PC-9 (cell line): ENCODE measurements around the gene PTX3.

Source experiments
- EZH2 ChIP-seq: fragments of 200-600 bp; sonication (generic); IDR thresholded peaks from 2 replicates; pipeline ENCODE4 v1.8.0; 2017; ENCODE audit warnings: antibody characterized with exemption, low read depth
- TF ChIP-seq, protein P1 (sequence below): fragments of 200-600 bp; sonication (generic); conservative IDR thresholded peaks from 2 replicates; pipeline ENCODE4 v1.6.1; 2017; ENCODE audit warnings: mixed run types, antibody characterized with exemption, mild to moderate bottlenecking, moderate library complexity

DNA sequence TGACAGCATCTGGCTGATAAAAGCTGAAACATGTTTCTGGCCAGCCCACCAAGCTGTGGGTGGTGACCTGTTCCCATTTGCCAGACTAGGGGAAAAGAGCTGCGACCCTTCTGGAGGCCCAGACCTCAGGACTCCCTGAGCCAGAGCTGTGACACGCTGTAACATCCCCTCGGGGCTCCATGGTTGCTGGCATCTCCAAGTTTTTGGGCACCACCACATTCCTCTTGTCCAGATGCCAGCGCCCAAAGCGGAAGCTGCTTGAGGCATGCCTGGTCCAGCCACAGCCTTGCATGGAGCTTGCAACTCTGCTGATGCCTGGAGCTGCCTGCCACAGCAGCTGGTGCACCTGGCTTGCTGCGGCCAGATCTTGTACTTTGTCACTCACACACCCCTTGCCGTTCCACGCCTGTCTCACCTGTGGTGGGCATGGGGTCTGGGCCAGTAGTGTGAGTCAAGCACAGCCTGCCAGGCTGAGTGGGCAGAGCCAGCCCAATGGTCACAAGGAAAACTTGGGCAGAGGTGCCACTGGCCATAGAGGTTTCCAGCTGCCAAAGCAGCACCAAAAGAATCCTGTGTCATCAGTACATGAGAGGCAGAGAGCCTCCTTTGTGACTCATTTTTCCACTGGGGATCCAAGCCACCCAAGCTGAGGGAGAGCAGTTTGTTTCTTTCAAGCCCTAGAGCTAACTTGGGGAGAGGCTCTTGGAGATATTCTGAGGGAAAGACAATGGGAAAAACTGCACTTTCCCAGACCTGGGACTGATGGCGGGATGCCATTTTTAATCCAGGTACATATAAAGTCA is 45.7 kb upstream of the PTX3 start:
- TF ChIP-seq EZH2, result no peak
- TF ChIP-seq, protein P1, sequence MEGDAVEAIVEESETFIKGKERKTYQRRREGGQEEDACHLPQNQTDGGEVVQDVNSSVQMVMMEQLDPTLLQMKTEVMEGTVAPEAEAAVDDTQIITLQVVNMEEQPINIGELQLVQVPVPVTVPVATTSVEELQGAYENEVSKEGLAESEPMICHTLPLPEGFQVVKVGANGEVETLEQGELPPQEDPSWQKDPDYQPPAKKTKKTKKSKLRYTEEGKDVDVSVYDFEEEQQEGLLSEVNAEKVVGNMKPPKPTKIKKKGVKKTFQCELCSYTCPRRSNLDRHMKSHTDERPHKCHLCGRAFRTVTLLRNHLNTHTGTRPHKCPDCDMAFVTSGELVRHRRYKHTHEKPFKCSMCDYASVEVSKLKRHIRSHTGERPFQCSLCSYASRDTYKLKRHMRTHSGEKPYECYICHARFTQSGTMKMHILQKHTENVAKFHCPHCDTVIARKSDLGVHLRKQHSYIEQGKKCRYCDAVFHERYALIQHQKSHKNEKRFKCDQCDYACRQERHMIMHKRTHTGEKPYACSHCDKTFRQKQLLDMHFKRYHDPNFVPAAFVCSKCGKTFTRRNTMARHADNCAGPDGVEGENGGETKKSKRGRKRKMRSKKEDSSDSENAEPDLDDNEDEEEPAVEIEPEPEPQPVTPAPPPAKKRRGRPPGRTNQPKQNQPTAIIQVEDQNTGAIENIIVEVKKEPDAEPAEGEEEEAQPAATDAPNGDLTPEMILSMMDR, result no peak
